ENCODE data around the gene IQCH.

GRCh38 chr15:67520321-67521028 lies 265.9 kb downstream of the IQCH start:
- no peak for TF ChIP-seq CTCF (conservative IDR thresholded peaks at IDR 0.05 in 1 of 2, IDR thresholded peaks at IDR 0.05 in 1 of 2; ENCODE audit: low read depth in 1 of 2, low read length in 2 of 2)
- TF ChIP-seq EZH2 (IDR thresholded peaks at IDR 0.05; ENCODE audit: low read length, missing control alignments), result no peak
